ENCODE data around the gene NUP35. TPM values are rescaled to one million over a fixed set of nuclear protein-coding genes. Genes with fewer than 3 reads are reported as not detected.

Gene NUP35
- total RNA-seq, 6 donors from 2014 or later = 3.8 to 17.5 (median 13.5) TPM

DNA sequence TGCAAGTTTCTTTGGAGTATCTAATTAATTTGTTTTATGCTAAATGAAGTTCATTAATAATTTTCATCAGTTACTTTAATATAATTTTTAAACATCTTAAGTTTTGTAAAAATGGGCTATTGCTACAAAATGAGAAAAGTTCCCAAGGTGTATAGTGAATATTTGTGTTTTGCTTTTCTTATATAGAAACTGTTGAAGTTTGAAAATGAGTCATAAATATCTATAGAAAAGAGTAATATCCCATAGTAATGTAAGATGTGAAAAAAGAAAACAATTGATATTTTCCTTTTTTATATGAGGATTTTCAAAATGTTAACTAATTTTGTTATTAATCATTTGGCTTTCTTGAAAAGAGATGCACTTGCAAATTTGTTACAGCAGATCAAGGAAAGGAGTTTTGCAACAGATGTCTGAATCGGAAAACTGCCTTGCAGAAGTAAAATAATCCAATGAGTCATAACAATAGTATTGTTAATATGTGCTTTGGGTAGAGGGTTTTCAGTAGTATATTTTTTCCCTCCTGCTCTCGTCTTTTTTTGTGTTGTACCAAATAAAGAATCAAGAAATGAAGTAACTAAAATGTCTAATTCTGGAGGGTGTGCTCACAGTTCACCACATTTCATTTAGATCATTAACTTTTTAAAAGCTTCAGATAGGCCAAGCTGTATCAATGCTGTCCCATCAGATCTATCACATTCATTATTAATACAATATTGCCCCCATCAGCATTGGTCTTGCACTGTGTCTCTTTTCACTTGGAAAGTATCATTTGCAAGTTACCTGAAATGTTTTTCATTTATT lies 30.2 kb upstream of the NUP35 start:
- H3K27me3 ChIP-seq = no peaks in the 10 kb centered on the region
- TF ChIP-seq EP300 (IDR thresholded peaks at IDR 0.05) = no peak
- no peak for TF ChIP-seq POLR2AphosphoS5 (IDR thresholded peaks at IDR 0.05)
- TF ChIP-seq, protein P1, sequence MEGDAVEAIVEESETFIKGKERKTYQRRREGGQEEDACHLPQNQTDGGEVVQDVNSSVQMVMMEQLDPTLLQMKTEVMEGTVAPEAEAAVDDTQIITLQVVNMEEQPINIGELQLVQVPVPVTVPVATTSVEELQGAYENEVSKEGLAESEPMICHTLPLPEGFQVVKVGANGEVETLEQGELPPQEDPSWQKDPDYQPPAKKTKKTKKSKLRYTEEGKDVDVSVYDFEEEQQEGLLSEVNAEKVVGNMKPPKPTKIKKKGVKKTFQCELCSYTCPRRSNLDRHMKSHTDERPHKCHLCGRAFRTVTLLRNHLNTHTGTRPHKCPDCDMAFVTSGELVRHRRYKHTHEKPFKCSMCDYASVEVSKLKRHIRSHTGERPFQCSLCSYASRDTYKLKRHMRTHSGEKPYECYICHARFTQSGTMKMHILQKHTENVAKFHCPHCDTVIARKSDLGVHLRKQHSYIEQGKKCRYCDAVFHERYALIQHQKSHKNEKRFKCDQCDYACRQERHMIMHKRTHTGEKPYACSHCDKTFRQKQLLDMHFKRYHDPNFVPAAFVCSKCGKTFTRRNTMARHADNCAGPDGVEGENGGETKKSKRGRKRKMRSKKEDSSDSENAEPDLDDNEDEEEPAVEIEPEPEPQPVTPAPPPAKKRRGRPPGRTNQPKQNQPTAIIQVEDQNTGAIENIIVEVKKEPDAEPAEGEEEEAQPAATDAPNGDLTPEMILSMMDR (IDR thresholded peaks at IDR 0.05) = no peak
- no peak for TF ChIP-seq POLR2A (IDR thresholded peaks at IDR 0.05)
- no peak for DNase-seq
- 59 to 69% methylated on average over 2 of the region's 2 CpGs for WGBS, 2 donors
- H3K4me3 ChIP-seq = no peak overlapping the region
- ATAC-seq (ENCODE audit: low FRiP score in 2 of 2) = no peak
- no peaks in the 10 kb centered on the region for H3K4me1 ChIP-seq
- H3K9me3 ChIP-seq = no peaks in the 10 kb centered on the region
- H3K36me3 ChIP-seq = no peaks in the 10 kb centered on the region
- no peak overlapping the region for H3K27ac ChIP-seq

DNA sequence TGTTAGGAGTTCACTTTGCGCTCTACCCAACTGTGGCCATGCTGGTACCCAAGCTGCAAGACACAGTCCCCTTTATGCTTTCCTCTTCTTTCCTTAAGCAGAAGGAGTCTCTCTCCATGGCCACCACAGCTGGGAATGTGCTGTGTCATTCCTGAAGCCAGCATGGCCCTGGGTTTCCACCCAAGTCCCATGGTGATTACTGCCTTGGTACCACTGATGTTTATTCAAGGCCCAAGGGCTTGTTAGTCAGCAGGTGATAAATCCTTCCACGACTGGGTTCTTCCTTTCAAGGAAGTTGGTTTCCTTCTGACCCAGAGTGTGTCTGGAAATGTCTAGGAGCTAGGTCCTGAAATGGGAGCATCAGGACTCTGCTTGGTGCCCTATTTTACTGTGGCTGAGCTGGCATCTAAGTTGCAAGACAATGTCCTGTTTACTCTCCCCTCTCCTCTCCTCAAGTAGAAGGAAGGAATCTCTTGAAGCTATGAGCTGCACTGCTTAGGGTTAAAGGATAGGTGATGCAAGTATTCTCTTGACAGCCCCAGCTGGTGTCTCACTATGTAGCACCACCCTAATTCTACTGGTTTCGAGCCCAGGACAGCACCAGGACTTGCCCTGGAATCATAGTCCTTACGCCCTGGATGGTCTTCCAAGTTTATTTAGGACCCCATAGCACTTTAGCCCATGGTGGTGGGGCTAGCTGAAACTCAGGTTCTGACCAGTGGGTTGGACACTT lies 18.7 kb upstream of the NUP35 start:
- Histone ChIP-seq H3K4me3 (no peak overlapping the region), H3K4me1 (no peaks in the 10 kb centered on the region), H3K36me3 (no peaks in the 10 kb centered on the region), H3K27ac (no peak overlapping the region), H3K27me3 (no peaks in the 10 kb centered on the region), H3K9me3 (no peaks in the 10 kb centered on the region)
- ATAC-seq (ENCODE audit: low FRiP score in 2 of 2) (no peak), DNase-seq (no peak)
- WGBS, 2 donors = 60 to 68% methylated on average over 3 to 4 of the region's 4 CpGs
- TF ChIP-seq EP300 (IDR thresholded peaks at IDR 0.05) = no peak
- TF ChIP-seq, protein P1 (IDR thresholded peaks at IDR 0.05) = no peak
- no peak for TF ChIP-seq POLR2A (IDR thresholded peaks at IDR 0.05)
- TF ChIP-seq POLR2AphosphoS5 (IDR thresholded peaks at IDR 0.05) = no peak

DNA sequence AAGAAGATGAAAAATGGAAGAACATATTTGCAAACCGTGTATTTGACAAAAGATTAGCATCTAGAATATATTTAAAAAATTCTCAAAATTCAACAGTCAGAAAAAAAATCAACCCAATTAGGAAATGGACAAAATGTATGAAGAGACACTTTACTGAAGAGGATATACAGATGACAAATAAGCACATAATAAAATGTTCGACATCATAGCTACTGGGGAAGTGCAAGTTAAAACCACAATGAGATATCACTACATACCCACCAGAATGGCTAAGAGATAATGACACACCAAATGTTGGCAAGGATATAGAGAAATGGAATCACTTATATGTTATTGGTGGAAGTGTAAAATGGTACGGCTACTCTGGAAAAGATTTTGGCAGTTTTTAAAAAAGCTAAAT lies 11.7 kb upstream of the NUP35 start:
- no peaks in the 10 kb centered on the region for H3K36me3 ChIP-seq
- TF ChIP-seq, protein P1 (IDR thresholded peaks at IDR 0.05) = no peak
- TF ChIP-seq POLR2A (IDR thresholded peaks at IDR 0.05) (no peak), POLR2AphosphoS5 (IDR thresholded peaks at IDR 0.05) (no peak), EP300 (IDR thresholded peaks at IDR 0.05) (no peak)
- 87 to 95% methylated on average over 3 of the region's 3 CpGs for WGBS, 2 donors
- H3K27me3 ChIP-seq = no peaks in the 10 kb centered on the region
- H3K4me1 ChIP-seq = no peaks in the 10 kb centered on the region
- ATAC-seq (ENCODE audit: low FRiP score in 2 of 2) (no peak), DNase-seq (no peak)
- no peaks in the 10 kb centered on the region for H3K9me3 ChIP-seq
- no peak overlapping the region for H3K4me3 ChIP-seq
- no peak overlapping the region for H3K27ac ChIP-seq

DNA sequence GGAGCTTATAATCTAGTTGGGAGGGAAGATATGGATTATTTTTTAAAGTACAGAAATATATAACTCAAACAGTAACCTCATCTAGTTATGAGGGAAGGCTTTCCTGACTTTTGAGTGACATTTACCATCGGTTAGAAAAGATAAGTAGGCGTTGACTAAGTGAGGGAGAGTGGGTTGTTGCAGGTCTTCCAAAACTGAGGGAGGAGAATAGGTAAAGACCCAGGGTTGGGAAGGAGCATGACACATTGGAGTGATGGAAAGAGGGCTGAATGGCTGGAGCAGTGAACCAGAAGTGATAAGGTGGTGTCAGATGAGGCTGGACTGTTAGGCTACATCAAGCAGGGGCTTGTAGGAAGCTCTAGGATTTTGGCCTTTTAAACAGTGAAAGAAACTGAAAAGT lies 10.6 kb upstream of the NUP35 start:
- Histone ChIP-seq H3K27ac (no peak overlapping the region), H3K4me3 (no peak overlapping the region), H3K36me3 (no peaks in the 10 kb centered on the region), H3K4me1 (no peaks in the 10 kb centered on the region), H3K27me3 (no peaks in the 10 kb centered on the region), H3K9me3 (no peaks in the 10 kb centered on the region)
- WGBS, 2 donors = 49 to 85% methylated on average over 2 of the region's 2 CpGs
- TF ChIP-seq EP300 (IDR thresholded peaks at IDR 0.05) = no peak
- TF ChIP-seq, protein P1 (IDR thresholded peaks at IDR 0.05) = no peak
- no peak for TF ChIP-seq POLR2AphosphoS5 (IDR thresholded peaks at IDR 0.05)
- TF ChIP-seq POLR2A (IDR thresholded peaks at IDR 0.05) = no peak
- ATAC-seq (ENCODE audit: low FRiP score in 2 of 2) = no peak
- DNase-seq = no peak
